A549 (cell line): ENCODE measurements around the gene DAO. TPM values are rescaled to one million over a fixed set of nuclear protein-coding genes. Genes with fewer than 3 reads are reported as not detected.

Source experiments
- ATAC-seq, 2 experiments: fragments of 200-7000 bp in 1 of 2; fragments of >200 bp in 1 of 2; cut with Nextera tagmentation in 1 of 2; cut with Tn5 transposase in 1 of 2; 3 replicates each; pipeline versions ENCODE4 v1.8.0 to v1.9.1; 2018 to 2020; ENCODE audit warnings: mild to moderate bottlenecking in 1 of 2, moderate library complexity in 1 of 2
- CTCF ChIA-PET: fragments of 300-600 bp; sonication (Branson Sonifier 250); formaldehyde crosslinking; extraction: SDS; loops from one replicate; lab custom pipeline; 2021; ENCODE audit warnings: antibody characterized with exemption, inconsistent platforms; lab: Yijun Ruan, JAX
- POLR2A ChIA-PET: fragments of 350-600 bp; formaldehyde crosslinking; extraction: SDS; loops from one replicate; lab custom pipeline; 2021; ENCODE audit warnings: antibody characterized with exemption, inconsistent platforms; lab: Yijun Ruan, JAX
- DNase-seq, 2 experiments: peaks; one replicate each; pipeline versions ENCODE4 v3.0.0 to v3.0.0-alpha.2; 2011 to 2016; ENCODE audit warnings: low read depth in 1 of 2, low spot score in 1 of 2
- FAIRE-seq: peaks from 2 replicates; lab custom pipeline; 2011; peaks lifted over from hg19 to GRCh38; lab: Jason Lieb, UNC
- H3K27ac ChIP-seq, 2 experiments: fragments of >200 bp; sonication (Bioruptor Twin); formaldehyde crosslinking; 3 replicates each; pipeline ENCODE4 v1.5.1; 2016 to 2017
- H3K4me1 ChIP-seq: fragments of >200 bp; sonication (Bioruptor Twin); formaldehyde crosslinking; 3 replicates; pipeline ENCODE4 v1.6.1; 2016
- H3K4me2 ChIP-seq: fragments of >200 bp; sonication (Bioruptor Twin); formaldehyde crosslinking; 3 replicates; pipeline ENCODE4 v1.6.1; 2016
- H3K4me3 ChIP-seq: fragments of >200 bp; sonication (Bioruptor Twin); formaldehyde crosslinking; 3 replicates; pipeline ENCODE4 v1.5.1; 2016
- H3K9me3 ChIP-seq: fragments of >200 bp; sonication (Bioruptor Twin); formaldehyde crosslinking; 3 replicates; pipeline ENCODE4 v1.6.1; 2016
- ATOH8 ChIP-seq: fragments of 250-450 bp; sonication (Bioruptor Pico); IDR thresholded peaks from 2 replicates; pipeline ENCODE4 v1.5.0; 2020; ENCODE audit warnings: low read depth, mild to moderate bottlenecking, moderate library complexity
- CBX8 ChIP-seq: fragments of 200-600 bp; sonication (generic); IDR thresholded peaks from 2 replicates; pipeline ENCODE4 v1.6.1; 2016
- CEBPB ChIP-seq, 2 experiments: fragments of >200 bp in 1 of 2; sonication (Bioruptor Twin) in 1 of 2; formaldehyde crosslinking in 1 of 2; IDR thresholded peaks; 2 replicates each; pipeline ENCODE4 v1.6.1; 2012 to 2016
- CTCF ChIP-seq: fragments of >200 bp; sonication (Bioruptor Twin); formaldehyde crosslinking; IDR thresholded peaks from 3 replicates; pipeline ENCODE4 v1.5.1; 2016
- ELK1 ChIP-seq: fragments of 150-350 bp; IDR thresholded peaks from 2 replicates; pipeline ENCODE4 v1.6.1; 2014; ENCODE audit warnings: low read depth, mild to moderate bottlenecking, low read length
- HEYL ChIP-seq: fragments of 250-450 bp; sonication (Bioruptor Pico); IDR thresholded peaks from 2 replicates; pipeline ENCODE4 v1.8.0; 2021; ENCODE audit warnings: mild to moderate bottlenecking, moderate library complexity
- JUN ChIP-seq, 2 experiments: fragments of >200 bp; sonication (Bioruptor Twin); formaldehyde crosslinking; IDR thresholded peaks; 2 replicates in 1 of 2; 3 replicates in 1 of 2; pipeline ENCODE4 v1.6.1; 2016 to 2017
- KDM5A ChIP-seq: fragments of 200-600 bp; sonication (generic); IDR thresholded peaks from 2 replicates; pipeline ENCODE4 v1.6.1; 2016; ENCODE audit warnings: antibody characterized with exemption, mild to moderate bottlenecking
- MAFK ChIP-seq: fragments of 450-650 bp; IDR thresholded peaks from 2 replicates; pipeline ENCODE4 v1.6.1; 2014; ENCODE audit not compliant: partially characterized antibody
- MYC ChIP-seq: IDR thresholded peaks from 2 replicates; pipeline ENCODE4 v1.6.1; 2012; ENCODE audit warnings: mild to moderate bottlenecking, inconsistent platforms, low read length, improper control_type of control experiment, borderline replicate concordance
- NPAS2 ChIP-seq: fragments of 250-450 bp; sonication (Bioruptor Pico); IDR thresholded peaks from 2 replicates; pipeline ENCODE4 v1.8.0; 2022; ENCODE audit warnings: mild to moderate bottlenecking, moderate library complexity, borderline replicate concordance
- NR3C1 ChIP-seq: fragments of >200 bp; sonication (Bioruptor Twin); formaldehyde crosslinking; IDR thresholded peaks from 3 replicates; pipeline ENCODE4 v1.6.1; 2017
- POLR2AphosphoS2 ChIP-seq: conservative IDR thresholded peaks from 2 replicates; pipeline ENCODE4 v1.6.1; 2012; ENCODE audit warnings: low read length, improper control_type of control experiment, inconsistent platforms
- RAD21 ChIP-seq, 2 experiments: fragments of >200 bp in 1 of 2; sonication (Bioruptor Twin) in 1 of 2; formaldehyde crosslinking in 1 of 2; IDR thresholded peaks in 1 of 2; conservative IDR thresholded peaks in 1 of 2; 2 replicates in 1 of 2; 3 replicates in 1 of 2; pipeline ENCODE4 v1.6.1; 2012 to 2018; ENCODE audit warnings: inconsistent platforms in 1 of 2
- RARB ChIP-seq: fragments of 250-450 bp; sonication (Bioruptor Pico); IDR thresholded peaks from 2 replicates; pipeline ENCODE4 v1.8.0; 2021; ENCODE audit warnings: mild to moderate bottlenecking, moderate library complexity
- REST ChIP-seq: fragments of 200-600 bp; sonication (generic); IDR thresholded peaks from 2 replicates; pipeline ENCODE4 v1.6.1; 2016; ENCODE audit warnings: antibody characterized with exemption, mild to moderate bottlenecking, moderate library complexity
- RFX5 ChIP-seq: fragments of 450-650 bp; IDR thresholded peaks from 2 replicates; pipeline ENCODE4 v1.7.1; 2014; ENCODE audit warnings: antibody characterized with exemption, mild to moderate bottlenecking, moderate library complexity
- RNF2 ChIP-seq: fragments of 200-600 bp; sonication (generic); IDR thresholded peaks from 2 replicates; pipeline ENCODE4 v1.6.1; 2016; ENCODE audit warnings: low read depth, mild to moderate bottlenecking, antibody characterized with exemption, moderate library complexity, borderline replicate concordance
- ZSCAN20 ChIP-seq: fragments of 250-450 bp; sonication (Bioruptor Pico); IDR thresholded peaks from 2 replicates; pipeline ENCODE4 v1.8.0; 2022; ENCODE audit warnings: mild to moderate bottlenecking, moderate library complexity
- WGBS: methylation state at CpG from one replicate; pipeline ENCODE4 v1.1.6; 2017; ENCODE audit errors: missing lambda C conversion rate; 5-methylcytosine and 5-hydroxymethylcytosine counted together
- polyA plus RNA-seq, 4 experiments: library from polyadenylated mRNA; depleted of rRNA in 3 of 4; stranded (reverse); fragments of >200 nt; fragmentation: RNase III in 1 of 4; extraction: RNeasy Plus Mini Kit Qiagen cat#74134 plus additional on column Dnase treatment in 1 of 4; gene quantifications; 2 replicates in 3 of 4; 3 replicates in 1 of 4; pipeline ENCODE4 v1.2.3, GENCODE V29; 2011 to 2017

The DAO gene
- polyA plus RNA-seq, 2 of the 4 experiments (the other 2 are of a cell fraction) = not detected

GRCh38 chr12:108886873-108887629 is 7.2 kb downstream of the DAO start (continued):
- TF ChIP-seq CTCF = no peak
- TF ChIP-seq ELK1 = no peak

GRCh38 chr12:108888031-108888430 is 8.1 kb downstream of the DAO start:
- no peak for FAIRE-seq
- CTCF ChIA-PET = interaction anchor here (1.8 kb wide), 1 partner anchor 12 kb away, joined by 4 read pairs; no protein-coding TSS in a partner anchor

More at GRCh38 chr12:108888031-108888430, 8.1 kb downstream of the DAO start:
- DNase-seq = no peak
- H3K9me3 ChIP-seq = peaks cover 5% of the 10 kb centered on the region; the same call in 1 of the 3 replicates
- 14% methylated on average over 6 of the region's 6 CpGs for WGBS
- TF ChIP-seq NPAS2 (no peak), RNF2 (no peak), RAD21 (conservative IDR thresholded peaks at IDR 0.05 in 1 of 2, IDR thresholded peaks at IDR 0.05 in 1 of 2) (no peak), REST (no peak), ATOH8 (CRISPR knock-in tag) (no peak), JUN (IDR thresholded peaks at IDR 0.05) (no peak), MYC (no peak), KDM5A (no peak), HEYL (CRISPR knock-in tag) (no peak), NR3C1 (no peak), POLR2AphosphoS2 (no peak), RFX5 (no peak), ZSCAN20 (CRISPR knock-in tag) (no peak), MAFK (no peak), RARB (CRISPR knock-in tag) (no peak), ELK1 (no peak), CEBPB (IDR thresholded peaks at IDR 0.05) (no peak), CTCF (no peak), CBX8 (no peak)
- no peak overlapping the region for H3K27ac ChIP-seq
- no peak overlapping the region for H3K4me2 ChIP-seq
- H3K4me3 ChIP-seq = no peak overlapping the region
- ATAC-seq = no peak
- POLR2A ChIA-PET = no interaction called here
- no peaks in the 10 kb centered on the region for H3K4me1 ChIP-seq
